ENCODE results near the gene LDLRAD4.

The LDLRAD4 gene

GRCh38 chr18:13492314-13492713, 273.8 kb downstream of the LDLRAD4 start:
- Histone ChIP-seq H3K4me2 (no peak overlapping the region), H3K4me1 (ENCODE audit: low read depth, poor library complexity, severe bottlenecking) (no peaks in the 10 kb centered on the region), H2AFZ (ENCODE audit: low read depth) (no peak overlapping the region), H3K79me2 (ENCODE audit: insufficient read depth, low read depth) (no peaks in the 10 kb centered on the region), H3K36me3 (ENCODE audit: insufficient read depth) (no peaks in the 10 kb centered on the region), H3K27ac (no peak overlapping the region), H4K20me1 (ENCODE audit: insufficient read depth) (no peaks in the 10 kb centered on the region), H3K9ac (no peak overlapping the region), H3K27me3 (ENCODE audit: insufficient read depth, low read depth) (no peaks in the 10 kb centered on the region), H3K4me3 (IDR thresholded peaks at IDR 0.05; ENCODE audit: insufficient read depth, low read depth, low read length) (no peak overlapping the region)
- no peak for TF ChIP-seq CTCF (conservative IDR thresholded peaks at IDR 0.05; ENCODE audit: low read depth, low read length)

- Histone ChIP-seq H4K20me1 (ENCODE audit: insufficient read depth) (no peaks in the 10 kb centered on the region), H3K79me2 (ENCODE audit: insufficient read depth, low read depth) (no peaks in the 10 kb centered on the region), H3K36me3 (ENCODE audit: insufficient read depth) (no peaks in the 10 kb centered on the region), H3K27me3 (ENCODE audit: insufficient read depth, low read depth) (no peaks in the 10 kb centered on the region), H3K4me1 (ENCODE audit: low read depth, poor library complexity, severe bottlenecking) (no peaks in the 10 kb centered on the region), H3K4me3 (IDR thresholded peaks at IDR 0.05; ENCODE audit: insufficient read depth, low read depth, low read length) (no peak overlapping the region), H3K4me2 (no peak overlapping the region), H3K27ac (no peak overlapping the region), H3K9ac (no peak overlapping the region), H2AFZ (ENCODE audit: low read depth) (no peak overlapping the region)
- no peak for TF ChIP-seq CTCF (conservative IDR thresholded peaks at IDR 0.05; ENCODE audit: low read depth, low read length)
These were observed 274.5 kb downstream of the LDLRAD4 start for GRCh38 chr18:13493079-13493478.

- Histone ChIP-seq H3K4me3 (IDR thresholded peaks at IDR 0.05; ENCODE audit: insufficient read depth, low read depth, low read length) (no peak overlapping the region), H3K4me2 (no peak overlapping the region), H3K36me3 (ENCODE audit: insufficient read depth) (no peaks in the 10 kb centered on the region), H3K79me2 (ENCODE audit: insufficient read depth, low read depth) (no peaks in the 10 kb centered on the region), H2AFZ (ENCODE audit: low read depth) (no peak overlapping the region), H3K27ac (no peak overlapping the region), H3K4me1 (ENCODE audit: low read depth, poor library complexity, severe bottlenecking) (no peaks in the 10 kb centered on the region), H3K9ac (no peak overlapping the region), H3K27me3 (ENCODE audit: insufficient read depth, low read depth) (no peaks in the 10 kb centered on the region), H4K20me1 (ENCODE audit: insufficient read depth) (no peaks in the 10 kb centered on the region)
- no peak for TF ChIP-seq CTCF (conservative IDR thresholded peaks at IDR 0.05; ENCODE audit: low read depth, low read length)
These were observed 275.2 kb downstream of the LDLRAD4 start for GRCh38 chr18:13493725-13494124.

GRCh38 chr18:13494871-13495445, 276.4 kb downstream of the LDLRAD4 start:
- no peak overlapping the region for H3K4me3 ChIP-seq (IDR thresholded peaks at IDR 0.05; ENCODE audit: insufficient read depth, low read depth, low read length)
- H3K27ac ChIP-seq, result no peak overlapping the region
- no peaks in the 10 kb centered on the region for H3K4me1 ChIP-seq (ENCODE audit: low read depth, poor library complexity, severe bottlenecking)
- H3K27me3 ChIP-seq (ENCODE audit: insufficient read depth, low read depth), result no peaks in the 10 kb centered on the region
- H3K79me2 ChIP-seq (ENCODE audit: insufficient read depth, low read depth), result no peaks in the 10 kb centered on the region
- H3K4me2 ChIP-seq, result no peak overlapping the region
- TF ChIP-seq CTCF (conservative IDR thresholded peaks at IDR 0.05; ENCODE audit: low read depth, low read length), result no peak
- H3K9ac ChIP-seq, result no peak overlapping the region
- no peak overlapping the region for H2AFZ ChIP-seq (ENCODE audit: low read depth)
- H3K36me3 ChIP-seq (ENCODE audit: insufficient read depth), result no peaks in the 10 kb centered on the region
- H4K20me1 ChIP-seq (ENCODE audit: insufficient read depth), result no peaks in the 10 kb centered on the region
